ENCODE data around the gene EPHA7.

- TF ChIP-seq POLR2A (IDR thresholded peaks at IDR 0.05), result no peak
- TF ChIP-seq, protein P1, sequence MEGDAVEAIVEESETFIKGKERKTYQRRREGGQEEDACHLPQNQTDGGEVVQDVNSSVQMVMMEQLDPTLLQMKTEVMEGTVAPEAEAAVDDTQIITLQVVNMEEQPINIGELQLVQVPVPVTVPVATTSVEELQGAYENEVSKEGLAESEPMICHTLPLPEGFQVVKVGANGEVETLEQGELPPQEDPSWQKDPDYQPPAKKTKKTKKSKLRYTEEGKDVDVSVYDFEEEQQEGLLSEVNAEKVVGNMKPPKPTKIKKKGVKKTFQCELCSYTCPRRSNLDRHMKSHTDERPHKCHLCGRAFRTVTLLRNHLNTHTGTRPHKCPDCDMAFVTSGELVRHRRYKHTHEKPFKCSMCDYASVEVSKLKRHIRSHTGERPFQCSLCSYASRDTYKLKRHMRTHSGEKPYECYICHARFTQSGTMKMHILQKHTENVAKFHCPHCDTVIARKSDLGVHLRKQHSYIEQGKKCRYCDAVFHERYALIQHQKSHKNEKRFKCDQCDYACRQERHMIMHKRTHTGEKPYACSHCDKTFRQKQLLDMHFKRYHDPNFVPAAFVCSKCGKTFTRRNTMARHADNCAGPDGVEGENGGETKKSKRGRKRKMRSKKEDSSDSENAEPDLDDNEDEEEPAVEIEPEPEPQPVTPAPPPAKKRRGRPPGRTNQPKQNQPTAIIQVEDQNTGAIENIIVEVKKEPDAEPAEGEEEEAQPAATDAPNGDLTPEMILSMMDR (IDR thresholded peaks at IDR 0.05), result no peak
- no peak for TF ChIP-seq EP300 (IDR thresholded peaks at IDR 0.05)
Measured at GRCh38 chr6:93294879-93295278, 124.5 kb downstream of the EPHA7 start.
